Airway epithelial cell (primary cell): ENCODE data around the gene STC2. TPM values are rescaled to one million over a fixed set of nuclear protein-coding genes. Genes with fewer than 3 reads are reported as not detected.

ENCODE experiments used
- total RNA-seq: library from RNA; depleted of rRNA; stranded (reverse); fragments of >200 nt; gene quantifications from 2 replicates; pipeline ENCODE4 v1.2.3, GENCODE V29; 2015

STC2 gene, protein sequence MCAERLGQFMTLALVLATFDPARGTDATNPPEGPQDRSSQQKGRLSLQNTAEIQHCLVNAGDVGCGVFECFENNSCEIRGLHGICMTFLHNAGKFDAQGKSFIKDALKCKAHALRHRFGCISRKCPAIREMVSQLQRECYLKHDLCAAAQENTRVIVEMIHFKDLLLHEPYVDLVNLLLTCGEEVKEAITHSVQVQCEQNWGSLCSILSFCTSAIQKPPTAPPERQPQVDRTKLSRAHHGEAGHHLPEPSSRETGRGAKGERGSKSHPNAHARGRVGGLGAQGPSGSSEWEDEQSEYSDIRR
- total RNA-seq: 27.8 and 51.6 TPM in 2 replicates

DNA sequence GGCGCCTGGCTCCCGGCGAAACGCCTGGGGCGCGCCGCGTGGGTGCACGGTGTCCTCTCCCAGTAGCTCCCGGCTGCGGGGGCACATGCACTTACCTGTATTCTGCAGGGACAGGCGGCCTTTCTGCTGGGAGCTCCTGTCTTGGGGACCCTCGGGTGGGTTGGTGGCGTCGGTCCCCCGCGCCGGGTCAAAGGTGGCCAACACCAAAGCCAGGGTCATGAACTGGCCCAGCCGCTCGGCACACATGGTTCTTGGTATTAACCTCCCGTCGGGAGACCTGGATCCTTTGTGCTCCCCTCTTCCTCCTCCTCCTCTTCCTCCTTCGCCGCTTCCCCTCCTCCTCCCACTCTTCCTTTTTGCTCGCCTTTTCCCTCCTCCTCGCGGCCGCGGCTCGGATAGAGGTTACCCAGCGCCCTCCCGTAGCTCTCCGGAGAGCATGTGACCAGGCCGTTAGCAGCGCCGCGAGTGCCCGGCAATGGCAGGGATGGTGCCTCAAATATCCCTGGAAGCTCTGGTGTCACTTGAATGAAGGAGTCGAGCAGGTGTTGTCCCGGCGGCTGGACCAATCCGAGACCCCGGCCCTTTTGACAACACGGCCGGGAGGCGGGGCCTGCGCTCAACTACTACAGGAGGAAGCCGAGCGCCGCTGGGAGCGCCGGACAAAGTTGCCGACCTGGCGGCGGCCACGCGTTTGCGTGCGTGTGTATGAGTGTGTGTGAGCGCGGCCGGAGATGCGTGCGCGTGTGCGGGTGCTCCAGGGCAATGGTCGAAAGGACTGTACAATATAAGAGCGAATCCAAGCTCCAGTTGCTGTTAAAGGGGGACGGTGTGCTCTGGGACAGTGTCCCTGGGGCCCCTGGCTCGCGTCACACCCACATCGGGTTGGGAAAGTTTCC lies at the start of gene STC2:
TSS of gene STC2 (minus strand) at position 467 of the 896 bp plus-strand sequence. CDS start at position 246, 221 bp downstream.

Other genes with a start within 250 kb of the STC2 start
- gene BNIP1, start 183.9 kb downstream of the STC2 start, total RNA-seq: 13.9 and 15.0 TPM in 2 replicates
- gene NKX2-5, start 93.2 kb downstream of the STC2 start, total RNA-seq: not detected in 2 replicates